T-cell (primary cell): ENCODE results near the gene CXCR4. TPM values are rescaled to one million over a fixed set of nuclear protein-coding genes. Genes with fewer than 3 reads are reported as not detected.

ENCODE experiments used
- ATAC-seq, 4 experiments: fragments of 200-7000 bp in 3 of 4; fragments of 150-1000 bp in 1 of 4; cut with Tn5 transposase; replicated peaks in 1 of 4; 1 replicate in 3 of 4; 2 replicates in 1 of 4; pipeline ENCODE4 v1.10.0; 2021; ENCODE audit warnings: moderate library complexity in 3 of 4, mild to moderate bottlenecking in 2 of 4, moderate number of reproducible peaks in 1 of 4
- CTCF ChIA-PET, 2 donors: fragments of 300-600 bp; sonication (Branson Sonifier 250); formaldehyde crosslinking; loops; one replicate each; lab custom pipeline; 2022; ENCODE audit warnings: antibody characterized with exemption in 2 of 2; lab: Charles Lee
- POLR2A ChIA-PET, 2 donors: fragments of 300-600 bp; sonication (Branson Sonifier 250); formaldehyde crosslinking; loops; one replicate each; lab custom pipeline; 2022; ENCODE audit warnings: antibody characterized with exemption in 2 of 2; lab: Charles Lee
- DNase-seq, 35 experiments: peaks; one replicate each; pipeline versions ENCODE4 v3.0.0 to v3.0.0-alpha.2; 2013 to 2023
- H3K27ac ChIP-seq: one replicate; pipeline ENCODE4 v1.5.1; 2013; ENCODE audit warnings: low read length
- H3K27me3 ChIP-seq, 2 experiments: replicated peaks in 1 of 2; 1 replicate in 1 of 2; 2 replicates in 1 of 2; pipeline versions ENCODE4 v1.6.1 to v1.7.0; 2013; ENCODE audit warnings: low read length in 1 of 2, mixed read lengths in 1 of 2; ENCODE audit not compliant: control insufficient read depth in 2 of 2, insufficient read depth in 2 of 2; ENCODE audit errors: extremely low read depth in 1 of 2
- H3K36me3 ChIP-seq, 2 donors: 1 replicate in 1 of 2; 2 replicates in 1 of 2; pipeline versions ENCODE4 v1.6.1 to v1.7.0; 2013; ENCODE audit warnings: low read length in 1 of 2; ENCODE audit not compliant: control insufficient read depth in 2 of 2, insufficient read depth in 1 of 2; ENCODE audit errors: extremely low read depth in 1 of 2
- H3K4me1 ChIP-seq, 2 experiments: 1 replicate in 1 of 2; 2 replicates in 1 of 2; pipeline versions ENCODE4 v1.6.1 to v1.7.0; 2013; ENCODE audit warnings: low read length in 2 of 2, mixed read lengths in 1 of 2; ENCODE audit not compliant: insufficient read depth in 2 of 2, control insufficient read depth in 1 of 2; ENCODE audit errors: extremely low read depth in 1 of 2
- H3K4me3 ChIP-seq, 2 donors: 1 replicate in 1 of 2; 2 replicates in 1 of 2; pipeline versions ENCODE4 v1.5.1 to v1.7.0; 2013; ENCODE audit warnings: mild to moderate bottlenecking in 2 of 2, low read length in 1 of 2, moderate library complexity in 1 of 2; ENCODE audit not compliant: control insufficient read depth in 1 of 2; ENCODE audit errors: extremely low read depth in 1 of 2
- H3K9me3 ChIP-seq: 2 replicates; pipeline ENCODE4 v1.7.0; 2013
- H3K27ac Mint-ChIP-seq, 2 donors: one replicate each; pipeline ENCODE4 v1.8.0; 2020 to 2021; ENCODE audit warnings: mild to moderate bottlenecking in 2 of 2, mixed read lengths in 2 of 2
- H3K27me3 Mint-ChIP-seq, 2 donors: one replicate each; pipeline ENCODE4 v1.8.0; 2021 to 2022; ENCODE audit warnings: mixed read lengths in 2 of 2
- H3K36me3 Mint-ChIP-seq: one replicate; pipeline ENCODE4 v1.8.0; 2021; ENCODE audit warnings: mixed read lengths
- H3K4me1 Mint-ChIP-seq, 3 donors: one replicate each; pipeline ENCODE4 v1.8.0; 2020 to 2022; ENCODE audit warnings: mixed read lengths in 3 of 3, mild to moderate bottlenecking in 1 of 3
- H3K4me3 Mint-ChIP-seq, 3 donors: one replicate each; pipeline ENCODE4 v1.8.0; 2020 to 2022; ENCODE audit warnings: mild to moderate bottlenecking in 3 of 3, mixed read lengths in 3 of 3, moderate library complexity in 3 of 3
- H3K9me3 Mint-ChIP-seq, 3 donors: one replicate each; pipeline ENCODE4 v1.8.0; 2020 to 2022; ENCODE audit warnings: mixed read lengths in 3 of 3
- WGBS: methylation state at CpG from one replicate; pipeline ENCODE4 v1.1.5; 2013; ENCODE audit warnings: missing lambda C conversion rate; ENCODE audit not compliant: insufficient coverage; 5-methylcytosine and 5-hydroxymethylcytosine counted together
- total RNA-seq, 35 experiments: library from RNA in 6 of 35; stranded (reverse) in 6 of 35; fragments of 120-200 nt in 1 of 35; gene quantifications; one replicate each; pipeline versions ENCODE4 v1.2.1 to v1.2.4 and lab custom pipeline; 2013 to 2026

CXCR4 gene
- total RNA-seq, 5 donors from 2014 or later (not counting 1 experiment from before 2014, with no cell fraction given) = 274 to 1,514 (median 326) TPM

DNA sequence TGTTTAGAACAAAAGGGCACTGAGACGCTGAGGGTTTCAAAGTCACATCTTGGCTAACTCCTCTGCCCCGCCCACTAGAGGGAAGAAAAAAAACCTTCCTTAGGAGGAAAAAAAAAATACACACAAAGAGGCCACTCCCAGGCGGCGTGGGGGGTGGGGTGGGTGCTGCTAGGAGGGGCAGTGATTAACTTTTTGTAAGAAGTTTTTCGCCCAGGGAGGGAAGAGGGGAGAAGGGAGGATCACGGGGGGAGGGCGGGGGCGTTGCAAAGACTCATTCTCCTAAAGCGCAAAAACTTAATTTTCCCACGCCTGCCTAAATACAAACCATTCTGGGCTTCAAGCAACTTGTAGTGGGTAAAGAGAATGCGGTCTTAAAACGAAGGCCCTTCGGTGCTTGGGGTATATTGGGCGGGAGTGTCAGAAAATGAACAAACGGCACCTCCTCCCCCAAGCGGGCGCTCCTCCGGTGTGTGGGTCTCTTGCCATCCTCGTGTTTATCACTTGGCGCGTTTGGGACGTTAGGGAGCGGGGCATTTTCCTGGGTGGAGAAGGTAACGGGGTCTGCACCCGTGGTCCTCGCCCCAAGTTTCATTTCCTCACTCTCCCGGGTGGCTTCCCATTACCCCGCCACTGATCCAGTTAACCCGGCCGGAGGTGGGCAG lies 1.7 kb downstream of the CXCR4 start:
- peaks cover 60 to 70% (median 61%) of the 10 kb centered on the region in 3 donors for H3K4me1 Mint-ChIP-seq
- peak overlapping the region; percentile 94 to 99 (median 99) for H3K4me3 Mint-ChIP-seq
- ChIA-PET POLR2A (interaction anchor here (0.6 to 3.1 kb wide), 6 partner anchors 14 to 268 kb away, joined by 3 to 24 read pairs (median 14); no protein-coding TSS in a partner anchor), CTCF (no interaction called here)
- H3K27ac ChIP-seq = peak overlapping the region; percentile 99
- no peaks in the 10 kb centered on the region for H3K27me3 Mint-ChIP-seq
- H3K4me1 ChIP-seq = peaks cover 26 to 36% of the 10 kb centered on the region in 2 experiments
- H3K36me3 Mint-ChIP-seq = peaks cover 45% of the 10 kb centered on the region
- peak in 34 of 35 experiments; percentile 73 to 91 (median 87) for DNase-seq
- H3K27ac Mint-ChIP-seq = peak overlapping the region; percentile 74 to 88
- no peaks in the 10 kb centered on the region for H3K27me3 ChIP-seq
- peaks cover 7 to 35% of the 10 kb centered on the region in 2 donors for H3K36me3 ChIP-seq
- no peaks in the 10 kb centered on the region for H3K9me3 Mint-ChIP-seq
- ATAC-seq = peak; percentile 10 to 21 (median 12)
- no peaks in the 10 kb centered on the region for H3K9me3 ChIP-seq
- WGBS = 6% methylated on average over 5 of the region's 30 CpGs
- H3K4me3 ChIP-seq = peak overlapping the region; percentile 87 to 89

DNA sequence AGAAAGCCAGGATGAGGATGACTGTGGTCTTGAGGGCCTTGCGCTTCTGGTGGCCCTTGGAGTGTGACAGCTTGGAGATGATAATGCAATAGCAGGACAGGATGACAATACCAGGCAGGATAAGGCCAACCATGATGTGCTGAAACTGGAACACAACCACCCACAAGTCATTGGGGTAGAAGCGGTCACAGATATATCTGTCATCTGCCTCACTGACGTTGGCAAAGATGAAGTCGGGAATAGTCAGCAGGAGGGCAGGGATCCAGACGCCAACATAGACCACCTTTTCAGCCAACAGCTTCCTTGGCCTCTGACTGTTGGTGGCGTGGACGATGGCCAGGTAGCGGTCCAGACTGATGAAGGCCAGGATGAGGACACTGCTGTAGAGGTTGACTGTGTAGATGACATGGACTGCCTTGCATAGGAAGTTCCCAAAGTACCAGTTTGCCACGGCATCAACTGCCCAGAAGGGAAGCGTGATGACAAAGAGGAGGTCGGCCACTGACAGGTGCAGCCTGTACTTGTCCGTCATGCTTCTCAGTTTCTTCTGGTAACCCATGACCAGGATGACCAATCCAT lies 2.7 kb downstream of the CXCR4 start:
- Histone ChIP-seq H3K4me1 (peaks cover 26 to 36% of the 10 kb centered on the region in 2 experiments), H3K36me3 (peaks cover 7 to 35% of the 10 kb centered on the region in 2 donors), H3K4me3 (peak overlapping the region; percentile 87 to 89), H3K9me3 (no peaks in the 10 kb centered on the region), H3K27ac (peak overlapping the region; percentile 99), H3K27me3 (no peaks in the 10 kb centered on the region)
- DNase-seq = peak in 7 of 35 experiments; percentile 12 to 54 (median 36)
- Mint-ChIP-seq H3K27ac (peak overlapping the region; percentile 70 to 74), H3K4me3 (peak overlapping the region; percentile 94 to 99 (median 99)), H3K36me3 (peaks cover 45% of the 10 kb centered on the region), H3K27me3 (no peaks in the 10 kb centered on the region), H3K9me3 (no peaks in the 10 kb centered on the region), H3K4me1 (peaks cover 52 to 67% (median 58%) of the 10 kb centered on the region in 3 donors)
- ChIA-PET CTCF (no interaction called here), POLR2A (interaction anchor here (0.6 to 2.7 kb wide), 16 partner anchors 15 to 267 kb away, joined by 3 to 17 read pairs (median 4); partner anchors contain the start of genes DARS1 (in 1 of the 2) and MCM6 (in 1 of the 2))
- WGBS = 76% methylated on average over 9 of the region's 12 CpGs
- no peak for ATAC-seq

- peak in 2 of 35 experiments; percentile 21 to 27 for DNase-seq
- Histone ChIP-seq H3K9me3 (no peaks in the 10 kb centered on the region), H3K4me1 (peaks cover 22 to 29% of the 10 kb centered on the region in 2 experiments), H3K4me3 (peak overlapping the region in 1 of 2 donors; percentile 89), H3K27me3 (no peaks in the 10 kb centered on the region), H3K36me3 (peaks cover 7 to 35% of the 10 kb centered on the region in 2 donors), H3K27ac (peak overlapping the region; percentile 5)
- Mint-ChIP-seq H3K36me3 (peaks cover 45% of the 10 kb centered on the region), H3K4me1 (peaks cover 46 to 58% (median 53%) of the 10 kb centered on the region in 3 donors), H3K27ac (peak overlapping the region; percentile 46 to 47), H3K9me3 (no peaks in the 10 kb centered on the region), H3K27me3 (no peaks in the 10 kb centered on the region), H3K4me3 (peak overlapping the region; percentile 94 to 99 (median 99))
- CTCF ChIA-PET = interaction anchor here in 1 of 2 donors (0.6 to 1.3 kb wide), 2 partner anchors 58 to 270 kb away, joined by 3 read pairs; no protein-coding TSS in a partner anchor
- 80% methylated on average over 1 of the region's 6 CpGs for WGBS
- POLR2A ChIA-PET = interaction anchor here (0.6 to 2.7 kb wide), 14 partner anchors 16 to 268 kb away, joined by 3 to 17 read pairs (median 4); no protein-coding TSS in a partner anchor
- ATAC-seq = no peak
These were observed 3.6 kb downstream of the CXCR4 start for GRCh38 chr2:136114382-136114781.

- WGBS = 100% methylated on average over 1 of the region's 6 CpGs
- peaks cover 7 to 35% of the 10 kb centered on the region in 2 donors for H3K36me3 ChIP-seq
- ChIA-PET CTCF (interaction anchor here in 1 of 2 donors (0.6 to 2.1 kb wide), 5 partner anchors 20 to 1775 kb away, joined by 3 to 7 read pairs (median 3); no protein-coding TSS in a partner anchor), POLR2A (interaction anchor here (0.5 to 2.7 kb wide), 9 partner anchors 16 to 168 kb away, joined by 3 to 17 read pairs (median 3); no protein-coding TSS in a partner anchor)
- Mint-ChIP-seq H3K4me1 (peaks cover 49 to 53% (median 53%) of the 10 kb centered on the region in 3 donors), H3K27me3 (no peaks in the 10 kb centered on the region), H3K36me3 (peaks cover 45% of the 10 kb centered on the region), H3K9me3 (no peaks in the 10 kb centered on the region), H3K4me3 (peak overlapping the region; percentile 94 to 99 (median 99)), H3K27ac (peak overlapping the region; percentile 46 to 58)
- ATAC-seq = no peak
- H3K9me3 ChIP-seq = no peaks in the 10 kb centered on the region
- H3K27ac ChIP-seq = peak overlapping the region; percentile 33
- no peaks in the 10 kb centered on the region for H3K27me3 ChIP-seq
- H3K4me1 ChIP-seq = peaks cover 18 to 23% of the 10 kb centered on the region in 2 experiments
- DNase-seq = peak in 2 of 35 experiments; percentile 44 to 45
- H3K4me3 ChIP-seq = no peak overlapping the region
These were observed 4.6 kb downstream of the CXCR4 start for GRCh38 chr2:136113209-136113971.

GRCh38 chr2:136112317-136113208 lies 5.4 kb downstream of the CXCR4 start:
- peak overlapping the region; percentile 58 to 70 for H3K27ac Mint-ChIP-seq
- peak overlapping the region in 2 of 3 donors; percentile 94 to 99 for H3K4me3 Mint-ChIP-seq

More at GRCh38 chr2:136112317-136113208, 5.4 kb downstream of the CXCR4 start:
- peaks cover 7 to 35% of the 10 kb centered on the region in 2 donors for H3K36me3 ChIP-seq
- Mint-ChIP-seq H3K9me3 (no peaks in the 10 kb centered on the region), H3K36me3 (peaks cover 42% of the 10 kb centered on the region), H3K4me1 (peaks cover 51 to 53% (median 53%) of the 10 kb centered on the region in 3 donors), H3K27me3 (no peaks in the 10 kb centered on the region)
- peak in 2 of 35 experiments; percentile 46 to 55 for DNase-seq
- H3K4me1 ChIP-seq = peaks cover 16 to 20% of the 10 kb centered on the region in 2 experiments
- ATAC-seq = peak in 1 of 4 experiments; percentile 3
- H3K27me3 ChIP-seq = no peaks in the 10 kb centered on the region
- no peak overlapping the region for H3K4me3 ChIP-seq
- ChIA-PET CTCF (interaction anchor here (0.6 to 2.1 kb wide), 6 partner anchors 10 to 272 kb away, joined by 3 to 7 read pairs (median 3); no protein-coding TSS in a partner anchor), POLR2A (interaction anchor here (0.7 to 2.7 kb wide), 10 partner anchors 17 to 169 kb away, joined by 3 to 17 read pairs (median 4); no protein-coding TSS in a partner anchor)
- no peaks in the 10 kb centered on the region for H3K9me3 ChIP-seq
- 100% methylated on average over 1 of the region's 5 CpGs for WGBS
- peak overlapping the region; percentile 6 for H3K27ac ChIP-seq
